ENCODE data around the gene DOHH.

DNA sequence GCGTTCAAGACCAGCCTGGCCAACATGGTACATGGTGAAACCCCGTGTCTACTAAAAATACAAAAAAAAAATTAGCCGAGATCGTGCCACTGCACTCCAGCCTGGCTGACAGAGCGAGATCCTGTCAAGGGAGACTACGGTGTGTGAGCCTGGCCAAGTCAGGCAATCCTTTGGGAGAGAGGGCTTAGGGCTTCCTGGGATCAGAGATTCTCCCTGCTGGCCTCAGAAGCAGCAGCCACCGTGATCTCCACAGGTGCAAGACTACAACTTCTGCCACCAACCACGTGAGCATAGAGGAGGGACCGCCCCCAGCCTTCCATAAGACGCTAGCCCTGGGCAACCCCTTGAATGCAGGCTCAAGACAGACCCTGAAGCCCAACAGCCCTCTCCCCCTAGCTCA, 49.3 kb upstream of the DOHH start:
- TF ChIP-seq, protein P1, sequence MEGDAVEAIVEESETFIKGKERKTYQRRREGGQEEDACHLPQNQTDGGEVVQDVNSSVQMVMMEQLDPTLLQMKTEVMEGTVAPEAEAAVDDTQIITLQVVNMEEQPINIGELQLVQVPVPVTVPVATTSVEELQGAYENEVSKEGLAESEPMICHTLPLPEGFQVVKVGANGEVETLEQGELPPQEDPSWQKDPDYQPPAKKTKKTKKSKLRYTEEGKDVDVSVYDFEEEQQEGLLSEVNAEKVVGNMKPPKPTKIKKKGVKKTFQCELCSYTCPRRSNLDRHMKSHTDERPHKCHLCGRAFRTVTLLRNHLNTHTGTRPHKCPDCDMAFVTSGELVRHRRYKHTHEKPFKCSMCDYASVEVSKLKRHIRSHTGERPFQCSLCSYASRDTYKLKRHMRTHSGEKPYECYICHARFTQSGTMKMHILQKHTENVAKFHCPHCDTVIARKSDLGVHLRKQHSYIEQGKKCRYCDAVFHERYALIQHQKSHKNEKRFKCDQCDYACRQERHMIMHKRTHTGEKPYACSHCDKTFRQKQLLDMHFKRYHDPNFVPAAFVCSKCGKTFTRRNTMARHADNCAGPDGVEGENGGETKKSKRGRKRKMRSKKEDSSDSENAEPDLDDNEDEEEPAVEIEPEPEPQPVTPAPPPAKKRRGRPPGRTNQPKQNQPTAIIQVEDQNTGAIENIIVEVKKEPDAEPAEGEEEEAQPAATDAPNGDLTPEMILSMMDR (IDR thresholded peaks at IDR 0.05), result no peak
- no peak for TF ChIP-seq POLR2A (IDR thresholded peaks at IDR 0.05)

Measured in prostate gland (tissue), 2 donors.